Sigmoid colon (tissue), 4 donors: ENCODE measurements around the gene HTRA3.

ENCODE experiments used
- CTCF ChIP-seq, 4 experiments: fragments of 450-650 bp in 3 of 4; fragments of 200-600 bp in 1 of 4; IDR thresholded peaks; one replicate each; pipeline ENCODE4 v1.5.1; 2016 to 2019; ENCODE audit warnings: antibody characterized with exemption in 4 of 4, mild to moderate bottlenecking in 3 of 4, moderate library complexity in 2 of 4
- POLR2AphosphoS5 ChIP-seq, 4 donors: sonication (generic); formaldehyde crosslinking; IDR thresholded peaks; one replicate each; pipeline ENCODE4 v1.6.1; 2017; ENCODE audit warnings: antibody characterized with exemption in 4 of 4

DNA sequence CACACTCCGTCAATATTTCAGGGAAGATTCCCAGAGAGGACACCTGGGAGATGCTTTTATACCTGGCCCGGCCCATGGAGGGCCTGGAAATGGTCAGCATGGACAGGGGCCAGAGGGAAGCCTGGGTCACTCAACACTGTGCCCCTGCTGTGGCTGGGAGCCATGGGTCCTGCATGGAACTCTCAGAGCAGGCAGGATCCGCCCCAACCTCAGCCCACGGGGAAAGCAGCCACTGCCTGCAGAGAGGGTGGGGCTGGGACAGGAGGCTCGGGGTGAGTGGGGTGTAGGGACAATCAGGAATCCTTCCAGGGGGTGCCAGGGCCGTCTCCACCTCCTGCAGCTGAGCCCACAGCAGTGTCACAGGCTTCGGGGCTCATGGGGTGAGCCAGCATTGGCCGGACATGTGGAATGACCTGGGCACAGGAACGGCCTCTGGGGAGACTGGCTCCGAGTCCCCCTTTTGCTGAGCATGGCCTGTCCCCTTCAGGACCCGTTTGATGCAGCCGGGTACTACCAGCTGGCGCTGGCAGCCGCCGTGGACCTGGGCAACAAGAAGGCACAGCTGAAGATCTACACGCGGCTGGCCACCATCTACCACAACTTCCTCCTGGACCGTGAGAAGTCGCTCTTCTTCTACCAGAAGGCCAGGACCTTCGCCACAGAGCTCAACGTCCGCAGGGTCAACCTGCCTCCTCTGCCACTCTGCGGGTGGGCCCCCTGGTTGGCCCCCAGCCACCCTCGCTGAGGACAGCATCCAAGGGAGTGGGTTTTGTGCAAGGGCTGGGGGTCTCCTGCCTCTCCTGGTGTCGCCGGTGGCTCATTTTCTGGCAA is 29.1 kb upstream of the HTRA3 start:
- TF ChIP-seq POLR2AphosphoS5 (IDR thresholded peaks at IDR 0.05) (no peak), CTCF (IDR thresholded peaks at IDR 0.05) (no peak)
